Nephron (organoid): Measurements from ENCODE around the gene BDKRB2.
"Not testable (repeated sequence)": the region's sequence is repeated elsewhere in the genome, so short reads cannot be mapped to it uniquely, and the experiment has no call there.

Experiments used
- H3K27ac Mint-ChIP-seq, 3 experiments: 2 replicates each; pipeline ENCODE4 v1.8.0; 2020; ENCODE audit warnings: mixed read lengths in 3 of 3, mild to moderate bottlenecking in 2 of 3, moderate library complexity in 1 of 3
- H3K27me3 Mint-ChIP-seq: 2 replicates; pipeline ENCODE4 v1.8.0; 2021; ENCODE audit warnings: low read depth, mild to moderate bottlenecking, moderate library complexity, mixed read lengths
- H3K36me3 Mint-ChIP-seq: 2 replicates; pipeline ENCODE4 v1.8.0; 2020; ENCODE audit warnings: low read depth, mixed read lengths
- H3K4me1 Mint-ChIP-seq: 2 replicates; pipeline ENCODE4 v1.8.0; 2020; ENCODE audit warnings: mixed read lengths
- H3K4me3 Mint-ChIP-seq, 3 experiments: 2 replicates each; pipeline ENCODE4 v1.8.0; 2020; ENCODE audit warnings: mild to moderate bottlenecking in 3 of 3, mixed read lengths in 3 of 3, moderate library complexity in 2 of 3
- H3K9me3 Mint-ChIP-seq: 2 replicates; pipeline ENCODE4 v1.8.0; 2020; ENCODE audit warnings: mixed read lengths
- CTCF ChIP-seq, 3 experiments: fragments of 200-600 bp; sonication (generic); IDR thresholded peaks; one replicate each; pipeline ENCODE4 v1.5.0; 2021; ENCODE audit warnings: antibody characterized with exemption in 3 of 3; ENCODE audit not compliant: unreplicated experiment in 3 of 3

Gene BDKRB2

GRCh38 chr14:96243785-96244184, 39.1 kb downstream of the BDKRB2 start:
- TF ChIP-seq CTCF (IDR thresholded peaks at IDR 0.05; ENCODE audit: unreplicated experiment in 3 of 3) = no peak
- Mint-ChIP-seq H3K4me1 (no peaks in the 10 kb centered on the region), H3K36me3 (no peaks in the 10 kb centered on the region), H3K9me3 (peaks cover 14% of the 10 kb centered on the region), H3K27me3 (peaks cover 31% of the 10 kb centered on the region), H3K4me3 (no peak overlapping the region), H3K27ac (no peak overlapping the region)

GRCh38 chr14:96245074-96245473, 40.4 kb downstream of the BDKRB2 start:
- peaks cover 24% of the 10 kb centered on the region for H3K27me3 Mint-ChIP-seq
- peaks cover 14% of the 10 kb centered on the region for H3K9me3 Mint-ChIP-seq
- not testable (repeated sequence) for H3K36me3 Mint-ChIP-seq, H3K4me3 Mint-ChIP-seq, H3K27ac Mint-ChIP-seq, H3K4me1 Mint-ChIP-seq

- H3K27me3 Mint-ChIP-seq = peaks cover 26% of the 10 kb centered on the region
- TF ChIP-seq CTCF (IDR thresholded peaks at IDR 0.05; ENCODE audit: unreplicated experiment in 3 of 3) = no peak
- no peak overlapping the region for H3K4me3 Mint-ChIP-seq
- no peaks in the 10 kb centered on the region for H3K4me1 Mint-ChIP-seq
- no peaks in the 10 kb centered on the region for H3K36me3 Mint-ChIP-seq
- H3K27ac Mint-ChIP-seq = no peak overlapping the region
- H3K9me3 Mint-ChIP-seq = peaks cover 14% of the 10 kb centered on the region
Observed at GRCh38 chr14:96245710-96246538, 41.3 kb downstream of the BDKRB2 start.

- Mint-ChIP-seq H3K4me1 (no peaks in the 10 kb centered on the region), H3K4me3 (no peak overlapping the region), H3K27ac (no peak overlapping the region), H3K36me3 (no peaks in the 10 kb centered on the region), H3K9me3 (peaks cover 14% of the 10 kb centered on the region), H3K27me3 (peaks cover 31% of the 10 kb centered on the region)
- no peak for TF ChIP-seq CTCF (IDR thresholded peaks at IDR 0.05; ENCODE audit: unreplicated experiment in 3 of 3)
Observed at GRCh38 chr14:96246539-96246847, 41.9 kb downstream of the BDKRB2 start.

- Mint-ChIP-seq H3K27ac (no peak overlapping the region), H3K36me3 (no peaks in the 10 kb centered on the region), H3K27me3 (peaks cover 28% of the 10 kb centered on the region), H3K9me3 (peaks cover 11% of the 10 kb centered on the region), H3K4me3 (no peak overlapping the region), H3K4me1 (peaks cover 4% of the 10 kb centered on the region)
- no peak for TF ChIP-seq CTCF (IDR thresholded peaks at IDR 0.05; ENCODE audit: unreplicated experiment in 3 of 3)
Observed at GRCh38 chr14:96247031-96247430, 42.4 kb downstream of the BDKRB2 start.

GRCh38 chr14:96249029-96249428, 44.4 kb downstream of the BDKRB2 start:
- Mint-ChIP-seq H3K36me3 (no peaks in the 10 kb centered on the region), H3K27me3 (peaks cover 21% of the 10 kb centered on the region), H3K4me1 (peaks cover 19% of the 10 kb centered on the region), H3K4me3 (no peak overlapping the region), H3K27ac (no peak overlapping the region), H3K9me3 (peaks cover 11% of the 10 kb centered on the region)
- no peak for TF ChIP-seq CTCF (IDR thresholded peaks at IDR 0.05; ENCODE audit: unreplicated experiment in 3 of 3)
